Measurements from ENCODE around the gene ARHGAP44. TPM values are rescaled to one million over a fixed set of nuclear protein-coding genes. Genes with fewer than 3 reads are reported as not detected.

Gene ARHGAP44
- total RNA-seq, 4 donors from 2014 or later: 1.4 to 6.2 (median 2.1) TPM

DNA sequence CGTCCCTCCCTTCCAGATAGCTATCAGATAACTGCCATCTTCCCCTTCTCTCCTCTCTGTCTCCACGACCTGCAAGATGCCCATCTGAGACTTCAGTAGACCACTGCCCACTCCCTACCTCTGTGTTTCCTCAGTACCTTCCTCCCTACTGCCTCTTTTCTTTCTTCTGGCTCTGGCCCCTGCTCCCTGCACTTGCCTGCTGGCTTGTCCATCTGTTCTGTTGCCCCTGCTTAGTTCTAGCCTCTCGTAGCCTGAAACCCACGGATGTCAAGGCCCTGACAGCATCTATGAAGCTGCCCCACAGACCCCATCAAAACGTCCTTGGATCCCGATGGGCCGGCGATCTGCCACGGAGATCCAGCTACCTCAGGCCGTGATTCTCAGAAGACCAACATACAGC lies 175.5 kb downstream of the ARHGAP44 start:
- Histone ChIP-seq H3K36me3 (no peaks in the 10 kb centered on the region), H3K27me3 (no peaks in the 10 kb centered on the region), H3K9me3 (no peaks in the 10 kb centered on the region), H3K4me3 (no peak overlapping the region), H3K27ac (no peak overlapping the region), H3K4me1 (no peaks in the 10 kb centered on the region)
- in situ Hi-C loops (cut with MboI; ENCODE audit: low sequenced_read_pairs in 4 of 4): no loop called here
- DNase-seq: no peak
- intact Hi-C loops (cut with DNase I; ENCODE audit: low total_unique reads): no loop called here
- TF ChIP-seq, protein P1, sequence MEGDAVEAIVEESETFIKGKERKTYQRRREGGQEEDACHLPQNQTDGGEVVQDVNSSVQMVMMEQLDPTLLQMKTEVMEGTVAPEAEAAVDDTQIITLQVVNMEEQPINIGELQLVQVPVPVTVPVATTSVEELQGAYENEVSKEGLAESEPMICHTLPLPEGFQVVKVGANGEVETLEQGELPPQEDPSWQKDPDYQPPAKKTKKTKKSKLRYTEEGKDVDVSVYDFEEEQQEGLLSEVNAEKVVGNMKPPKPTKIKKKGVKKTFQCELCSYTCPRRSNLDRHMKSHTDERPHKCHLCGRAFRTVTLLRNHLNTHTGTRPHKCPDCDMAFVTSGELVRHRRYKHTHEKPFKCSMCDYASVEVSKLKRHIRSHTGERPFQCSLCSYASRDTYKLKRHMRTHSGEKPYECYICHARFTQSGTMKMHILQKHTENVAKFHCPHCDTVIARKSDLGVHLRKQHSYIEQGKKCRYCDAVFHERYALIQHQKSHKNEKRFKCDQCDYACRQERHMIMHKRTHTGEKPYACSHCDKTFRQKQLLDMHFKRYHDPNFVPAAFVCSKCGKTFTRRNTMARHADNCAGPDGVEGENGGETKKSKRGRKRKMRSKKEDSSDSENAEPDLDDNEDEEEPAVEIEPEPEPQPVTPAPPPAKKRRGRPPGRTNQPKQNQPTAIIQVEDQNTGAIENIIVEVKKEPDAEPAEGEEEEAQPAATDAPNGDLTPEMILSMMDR (IDR thresholded peaks at IDR 0.05 in 4 of 5, conservative IDR thresholded peaks at IDR 0.05 in 1 of 5): no peak
- TF ChIP-seq POLR2A (IDR thresholded peaks at IDR 0.05): no peak
- no peak for ATAC-seq

- ATAC-seq: no peak
- H3K4me1 ChIP-seq: no peaks in the 10 kb centered on the region
- in situ Hi-C loops (cut with MboI; ENCODE audit: low sequenced_read_pairs in 4 of 4) (no loop called here), intact Hi-C loops (cut with DNase I; ENCODE audit: low total_unique reads) (no loop called here)
- no peaks in the 10 kb centered on the region for H3K9me3 ChIP-seq
- DNase-seq: no peak
- no peaks in the 10 kb centered on the region for H3K36me3 ChIP-seq
- TF ChIP-seq, protein P1 (IDR thresholded peaks at IDR 0.05 in 4 of 5, conservative IDR thresholded peaks at IDR 0.05 in 1 of 5): no peak
- TF ChIP-seq POLR2A (IDR thresholded peaks at IDR 0.05): no peak
- no peak overlapping the region for H3K4me3 ChIP-seq
- H3K27ac ChIP-seq: no peak overlapping the region
- no peaks in the 10 kb centered on the region for H3K27me3 ChIP-seq
These were observed 176.7 kb downstream of the ARHGAP44 start for GRCh38 chr17:12965988-12966387.

DNA sequence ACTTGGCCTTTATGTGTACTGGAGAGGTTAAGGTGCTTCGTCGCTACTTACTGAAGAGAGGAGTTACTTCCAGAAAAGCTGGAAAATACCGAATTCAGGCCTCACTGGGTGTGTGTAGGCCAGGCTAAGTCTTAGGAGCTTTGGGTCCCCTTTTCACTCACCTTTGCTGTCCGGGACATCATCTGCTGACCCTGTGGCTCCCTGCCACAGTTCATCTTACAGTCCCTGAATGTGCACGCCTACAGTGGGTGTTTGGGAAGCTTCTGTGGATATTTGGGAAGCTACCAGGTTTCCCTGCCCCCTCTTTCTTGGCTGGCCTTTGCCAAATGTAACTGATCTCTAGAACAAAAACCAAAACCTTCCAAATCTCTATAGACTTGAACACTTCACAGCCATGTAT lies 177.1 kb downstream of the ARHGAP44 start:
- no peaks in the 10 kb centered on the region for H3K36me3 ChIP-seq
- in situ Hi-C loops (cut with MboI; ENCODE audit: low sequenced_read_pairs in 4 of 4) (no loop called here), intact Hi-C loops (cut with DNase I; ENCODE audit: low total_unique reads) (no loop called here)
- TF ChIP-seq, protein P1 (IDR thresholded peaks at IDR 0.05 in 4 of 5, conservative IDR thresholded peaks at IDR 0.05 in 1 of 5): no peak
- no peak for TF ChIP-seq POLR2A (IDR thresholded peaks at IDR 0.05)
- no peaks in the 10 kb centered on the region for H3K4me1 ChIP-seq
- H3K27me3 ChIP-seq: no peaks in the 10 kb centered on the region
- ATAC-seq (no peak), DNase-seq (no peak)
- H3K4me3 ChIP-seq: no peak overlapping the region
- no peak overlapping the region for H3K27ac ChIP-seq
- H3K9me3 ChIP-seq: no peaks in the 10 kb centered on the region

DNA sequence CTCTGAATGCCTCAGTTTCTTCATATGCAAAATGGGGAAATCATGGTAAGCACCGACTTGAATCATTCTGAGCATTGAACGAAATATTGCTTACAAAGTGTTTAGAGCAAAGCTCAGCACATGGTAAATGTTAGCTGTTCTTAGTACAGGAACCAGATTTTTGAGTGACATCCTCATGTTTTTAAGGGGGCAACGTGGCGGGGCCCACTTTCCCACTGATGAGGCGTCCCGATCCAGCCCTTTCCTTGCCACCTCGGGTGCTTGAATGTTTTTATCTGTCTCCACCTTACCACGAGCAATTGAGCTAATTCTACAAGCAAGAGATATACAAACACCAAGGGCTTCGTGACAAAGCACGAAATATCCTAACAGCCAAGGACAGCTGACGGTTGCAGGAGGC lies 178.7 kb downstream of the ARHGAP44 start:
- ATAC-seq (no peak), DNase-seq (no peak)
- no peaks in the 10 kb centered on the region for H3K4me1 ChIP-seq
- in situ Hi-C loops (cut with MboI; ENCODE audit: low sequenced_read_pairs in 4 of 4) (no loop called here), intact Hi-C loops (cut with DNase I; ENCODE audit: low total_unique reads) (no loop called here)
- H3K36me3 ChIP-seq: no peaks in the 10 kb centered on the region
- no peak overlapping the region for H3K4me3 ChIP-seq
- H3K27me3 ChIP-seq: no peaks in the 10 kb centered on the region
- no peaks in the 10 kb centered on the region for H3K9me3 ChIP-seq
- no peak overlapping the region for H3K27ac ChIP-seq
- TF ChIP-seq, protein P1 (IDR thresholded peaks at IDR 0.05 in 4 of 5, conservative IDR thresholded peaks at IDR 0.05 in 1 of 5): no peak
- no peak for TF ChIP-seq POLR2A (IDR thresholded peaks at IDR 0.05)

DNA sequence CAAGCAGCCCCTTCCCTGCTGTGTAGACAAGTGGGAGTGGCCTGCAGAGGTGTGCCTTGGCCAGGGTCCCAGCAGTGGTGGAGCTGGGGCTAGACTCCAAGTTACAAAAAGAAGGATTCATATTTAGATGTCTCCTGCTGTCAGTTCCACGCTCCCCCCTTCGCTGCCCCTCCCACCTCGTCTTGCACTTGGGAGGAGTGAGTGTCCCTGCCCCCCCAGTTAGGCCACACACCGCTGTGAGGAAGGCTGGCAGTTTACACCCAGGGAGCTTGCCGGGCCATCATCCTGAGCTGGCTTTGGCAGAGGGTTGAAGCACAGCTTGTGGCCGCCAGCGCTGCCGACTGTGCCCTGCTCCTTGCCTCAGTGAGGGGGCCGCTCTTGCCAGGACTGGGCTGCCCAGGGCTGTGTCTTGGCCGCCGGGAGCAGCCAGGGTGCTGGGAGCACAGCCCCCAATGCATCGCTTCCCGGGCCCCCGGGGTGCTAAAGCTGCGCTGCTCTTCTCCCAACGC lies 184.3 kb downstream of the ARHGAP44 start:
- intact Hi-C loops (cut with DNase I; ENCODE audit: low total_unique reads): no loop called here
- in situ Hi-C loops (cut with MboI; ENCODE audit: low sequenced_read_pairs in 4 of 4): no loop called here

More for the DNA sequence above, 184.3 kb downstream of the ARHGAP44 start:
- no peak for ATAC-seq
- TF ChIP-seq, protein P1 (IDR thresholded peaks at IDR 0.05 in 4 of 5, conservative IDR thresholded peaks at IDR 0.05 in 1 of 5): no peak
- TF ChIP-seq POLR2A (IDR thresholded peaks at IDR 0.05): no peak
- Histone ChIP-seq H3K4me3 (peak overlapping the region; percentile 29 to 43 (median 32)), H3K27me3 (peaks cover 0 to 3% (median 0%) of the 10 kb centered on the region in 3 donors), H3K27ac (no peak overlapping the region), H3K36me3 (no peaks in the 10 kb centered on the region), H3K9me3 (no peaks in the 10 kb centered on the region), H3K4me1 (peaks cover 3 to 10% of the 10 kb centered on the region in 2 donors)
- DNase-seq: no peak

All from gastrocnemius medialis (tissue), 4 donors.